Peyer's patch (tissue), 4 donors: Measurements from ENCODE around the gene PRKAG3.
"Not testable (repeated sequence)": the region's sequence is repeated elsewhere in the genome, so short reads cannot be mapped to it uniquely, and the experiment has no call there.

ENCODE experiments used
- CTCF ChIP-seq, 6 experiments: fragments of 450-650 bp in 4 of 6; fragments of 200-600 bp in 2 of 6; sonication (generic) in 1 of 6; IDR thresholded peaks; one replicate each; pipeline ENCODE4 v1.5.1; 2017 to 2019; ENCODE audit warnings: antibody characterized with exemption in 6 of 6, mild to moderate bottlenecking in 3 of 6, moderate library complexity in 1 of 6
- POLR2A ChIP-seq, 2 donors: fragments of 450-650 bp; IDR thresholded peaks; one replicate each; pipeline ENCODE4 v1.5.1; 2017; ENCODE audit warnings: antibody characterized with exemption in 2 of 2, mild to moderate bottlenecking in 2 of 2, moderate library complexity in 2 of 2

- TF ChIP-seq CTCF, POLR2A (IDR thresholded peaks at IDR 0.05): not testable (repeated sequence)
Measured at GRCh38 chr2:218772759-218773158, 58.8 kb downstream of the PRKAG3 start.
